ENCODE results near the gene RAD51B.

DNA sequence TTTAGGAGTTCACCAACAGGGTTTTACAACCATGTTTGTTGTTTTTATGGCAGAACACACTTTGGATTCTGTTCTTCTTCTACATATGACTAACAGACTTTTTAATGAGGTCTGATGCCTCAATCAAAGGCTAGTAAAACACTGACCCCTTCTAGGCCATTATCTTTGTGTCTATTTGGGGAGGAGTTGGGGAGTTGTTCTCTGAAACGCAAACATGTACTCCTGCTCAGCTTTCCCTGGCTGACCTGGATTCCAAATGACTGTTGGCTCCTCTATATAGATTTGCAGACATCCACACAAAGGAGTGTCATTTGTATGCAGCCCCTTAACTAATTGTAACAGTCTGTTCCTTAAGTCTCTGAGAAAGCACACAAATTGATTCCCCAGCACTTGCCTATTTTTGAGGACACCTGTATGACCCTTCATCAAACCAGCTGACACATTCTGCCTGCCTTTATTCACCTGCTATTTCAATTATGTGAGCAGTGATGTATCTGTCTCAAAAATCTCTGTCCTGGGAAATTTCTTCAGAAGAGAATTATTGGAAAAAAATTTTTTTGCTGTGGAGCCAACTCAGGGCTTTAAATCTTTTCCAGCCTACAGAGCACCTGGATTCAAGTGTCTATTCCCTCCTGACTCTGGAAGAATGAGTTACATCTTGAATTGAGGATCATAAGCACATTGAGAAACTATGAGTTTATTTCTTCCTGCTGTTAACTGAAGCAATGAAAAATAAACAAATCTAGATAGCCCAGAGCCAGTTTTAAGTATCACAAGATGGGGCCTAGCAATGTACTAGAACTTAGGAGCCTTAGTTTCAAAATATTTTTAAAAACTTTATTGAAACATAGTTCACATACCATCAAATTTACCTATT is 417.2 kb downstream of the RAD51B start:
- TF ChIP-seq, protein P1, sequence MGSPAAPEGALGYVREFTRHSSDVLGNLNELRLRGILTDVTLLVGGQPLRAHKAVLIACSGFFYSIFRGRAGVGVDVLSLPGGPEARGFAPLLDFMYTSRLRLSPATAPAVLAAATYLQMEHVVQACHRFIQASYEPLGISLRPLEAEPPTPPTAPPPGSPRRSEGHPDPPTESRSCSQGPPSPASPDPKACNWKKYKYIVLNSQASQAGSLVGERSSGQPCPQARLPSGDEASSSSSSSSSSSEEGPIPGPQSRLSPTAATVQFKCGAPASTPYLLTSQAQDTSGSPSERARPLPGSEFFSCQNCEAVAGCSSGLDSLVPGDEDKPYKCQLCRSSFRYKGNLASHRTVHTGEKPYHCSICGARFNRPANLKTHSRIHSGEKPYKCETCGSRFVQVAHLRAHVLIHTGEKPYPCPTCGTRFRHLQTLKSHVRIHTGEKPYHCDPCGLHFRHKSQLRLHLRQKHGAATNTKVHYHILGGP (tag by site-specific recombination; IDR thresholded peaks at IDR 0.05): no peak
- TF ChIP-seq HOXA7 (CRISPR knock-in tag; IDR thresholded peaks at IDR 0.05; ENCODE audit: borderline replicate concordance) (no peak), CTCF (tag by site-specific recombination; IDR thresholded peaks at IDR 0.05) (no peak), EGR2 (tag by site-specific recombination; IDR thresholded peaks at IDR 0.05; ENCODE audit: low read depth) (no peak), ZNF626 (tag by site-specific recombination; IDR thresholded peaks at IDR 0.05) (no peak), ZFP41 (tag by site-specific recombination; IDR thresholded peaks at IDR 0.05; ENCODE audit: borderline replicate concordance) (no peak), BCL11B (tag by site-specific recombination; IDR thresholded peaks at IDR 0.05; ENCODE audit: low read depth) (no peak), ELK4 (IDR thresholded peaks at IDR 0.05; ENCODE audit: borderline replicate concordance, low read depth, low read length) (no peak), ZFHX2 (tag by site-specific recombination; conservative IDR thresholded peaks at IDR 0.05) (no peak), ZNF670 (tag by site-specific recombination; IDR thresholded peaks at IDR 0.05; ENCODE audit: low read depth) (no peak)
- TF ChIP-seq, protein P2, sequence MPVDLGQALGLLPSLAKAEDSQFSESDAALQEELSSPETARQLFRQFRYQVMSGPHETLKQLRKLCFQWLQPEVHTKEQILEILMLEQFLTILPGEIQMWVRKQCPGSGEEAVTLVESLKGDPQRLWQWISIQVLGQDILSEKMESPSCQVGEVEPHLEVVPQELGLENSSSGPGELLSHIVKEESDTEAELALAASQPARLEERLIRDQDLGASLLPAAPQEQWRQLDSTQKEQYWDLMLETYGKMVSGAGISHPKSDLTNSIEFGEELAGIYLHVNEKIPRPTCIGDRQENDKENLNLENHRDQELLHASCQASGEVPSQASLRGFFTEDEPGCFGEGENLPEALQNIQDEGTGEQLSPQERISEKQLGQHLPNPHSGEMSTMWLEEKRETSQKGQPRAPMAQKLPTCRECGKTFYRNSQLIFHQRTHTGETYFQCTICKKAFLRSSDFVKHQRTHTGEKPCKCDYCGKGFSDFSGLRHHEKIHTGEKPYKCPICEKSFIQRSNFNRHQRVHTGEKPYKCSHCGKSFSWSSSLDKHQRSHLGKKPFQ (tag by site-specific recombination; IDR thresholded peaks at IDR 0.05): no peak
- TF ChIP-seq, protein P3, sequence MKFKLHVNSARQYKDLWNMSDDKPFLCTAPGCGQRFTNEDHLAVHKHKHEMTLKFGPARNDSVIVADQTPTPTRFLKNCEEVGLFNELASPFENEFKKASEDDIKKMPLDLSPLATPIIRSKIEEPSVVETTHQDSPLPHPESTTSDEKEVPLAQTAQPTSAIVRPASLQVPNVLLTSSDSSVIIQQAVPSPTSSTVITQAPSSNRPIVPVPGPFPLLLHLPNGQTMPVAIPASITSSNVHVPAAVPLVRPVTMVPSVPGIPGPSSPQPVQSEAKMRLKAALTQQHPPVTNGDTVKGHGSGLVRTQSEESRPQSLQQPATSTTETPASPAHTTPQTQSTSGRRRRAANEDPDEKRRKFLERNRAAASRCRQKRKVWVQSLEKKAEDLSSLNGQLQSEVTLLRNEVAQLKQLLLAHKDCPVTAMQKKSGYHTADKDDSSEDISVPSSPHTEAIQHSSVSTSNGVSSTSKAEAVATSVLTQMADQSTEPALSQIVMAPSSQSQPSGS (tag by site-specific recombination; IDR thresholded peaks at IDR 0.05; ENCODE audit: low read depth): no peak
- TF ChIP-seq, protein P4, sequence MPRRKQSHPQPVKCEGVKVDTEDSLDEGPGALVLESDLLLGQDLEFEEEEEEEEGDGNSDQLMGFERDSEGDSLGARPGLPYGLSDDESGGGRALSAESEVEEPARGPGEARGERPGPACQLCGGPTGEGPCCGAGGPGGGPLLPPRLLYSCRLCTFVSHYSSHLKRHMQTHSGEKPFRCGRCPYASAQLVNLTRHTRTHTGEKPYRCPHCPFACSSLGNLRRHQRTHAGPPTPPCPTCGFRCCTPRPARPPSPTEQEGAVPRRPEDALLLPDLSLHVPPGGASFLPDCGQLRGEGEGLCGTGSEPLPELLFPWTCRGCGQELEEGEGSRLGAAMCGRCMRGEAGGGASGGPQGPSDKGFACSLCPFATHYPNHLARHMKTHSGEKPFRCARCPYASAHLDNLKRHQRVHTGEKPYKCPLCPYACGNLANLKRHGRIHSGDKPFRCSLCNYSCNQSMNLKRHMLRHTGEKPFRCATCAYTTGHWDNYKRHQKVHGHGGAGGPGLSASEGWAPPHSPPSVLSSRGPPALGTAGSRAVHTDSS (tag by site-specific recombination; IDR thresholded peaks at IDR 0.05): no peak

All from HEK293 (cell line).